Epidermal melanocyte (primary cell): Measurements from ENCODE around the gene PMEPA1.

ENCODE experiments used
- DNase-seq: peaks from one replicate; pipeline ENCODE4 v3.0.0; 2011; ENCODE audit warnings: low spot score; ENCODE audit not compliant: insufficient read length

Gene PMEPA1

GRCh38 chr20:57662456-57663240 lies 47.2 kb downstream of the PMEPA1 start:
- no peak for DNase-seq

GRCh38 chr20:57661746-57662455 lies 47.9 kb downstream of the PMEPA1 start:
- peak; percentile 8 for DNase-seq

GRCh38 chr20:57660922-57661745 lies 48.7 kb downstream of the PMEPA1 start:
- peak; percentile 0 for DNase-seq

- DNase-seq = no peak
These were observed 49.5 kb downstream of the PMEPA1 start for GRCh38 chr20:57660181-57660921.

- DNase-seq = peak; percentile 16
These were observed 50.2 kb downstream of the PMEPA1 start for GRCh38 chr20:57659517-57660180.

- peak; percentile 15 for DNase-seq
These were observed 50.8 kb downstream of the PMEPA1 start for GRCh38 chr20:57658833-57659516.

- DNase-seq = peak; percentile 16
These were observed 51.4 kb downstream of the PMEPA1 start for GRCh38 chr20:57658447-57658832.

- DNase-seq = peak; percentile 5
These were observed 52.0 kb downstream of the PMEPA1 start for GRCh38 chr20:57657535-57658446.

GRCh38 chr20:57656821-57657534 lies 52.8 kb downstream of the PMEPA1 start:
- peak; percentile 10 for DNase-seq

- peak; percentile 11 for DNase-seq
These were observed 53.5 kb downstream of the PMEPA1 start for GRCh38 chr20:57656252-57656820.

GRCh38 chr20:57655809-57656155 lies 54.0 kb downstream of the PMEPA1 start:
- DNase-seq = peak; percentile 15

- peak; percentile 18 for DNase-seq
These were observed 54.6 kb downstream of the PMEPA1 start for GRCh38 chr20:57654998-57655808.

- peak; percentile 97 for DNase-seq
These were observed 55.3 kb downstream of the PMEPA1 start for GRCh38 chr20:57654363-57654997.

- no peak for DNase-seq
These were observed 55.9 kb downstream of the PMEPA1 start for GRCh38 chr20:57653910-57654309.

- no peak for DNase-seq
These were observed 56.3 kb downstream of the PMEPA1 start for GRCh38 chr20:57653546-57653900.

GRCh38 chr20:57652606-57653545 lies 56.9 kb downstream of the PMEPA1 start:
- peak; percentile 8 for DNase-seq
